Measurements from ENCODE around the gene CUBN.

- TF ChIP-seq EP300 (IDR thresholded peaks at IDR 0.05) (no peak), POLR2AphosphoS5 (IDR thresholded peaks at IDR 0.05) (no peak), CTCF (IDR thresholded peaks at IDR 0.05) (no peak)
Measured at GRCh38 chr10:17122052-17122451, 7.6 kb downstream of the CUBN start.
